ENCODE data around the gene GUCY1A2. TPM values are rescaled to one million over a fixed set of nuclear protein-coding genes. Genes with fewer than 3 reads are reported as not detected.

Gene GUCY1A2
- total RNA-seq, 2 donors from 2014 or later = 3.7 to 5.3 TPM

GRCh38 chr11:106683435-106683834, 334.8 kb downstream of the GUCY1A2 start:
- no peak overlapping the region for H3K27ac ChIP-seq (ENCODE audit: low read depth, low read length)
- no peaks in the 10 kb centered on the region for H3K9me3 Mint-ChIP-seq
- H3K9ac ChIP-seq (ENCODE audit: extremely low read depth, low read length, poor library complexity, severe bottlenecking) = no peak overlapping the region
- no peaks in the 10 kb centered on the region for H3K36me3 Mint-ChIP-seq (ENCODE audit: low read depth)
- H3K4me3 Mint-ChIP-seq = no peak overlapping the region
- H3K4me1 ChIP-seq (ENCODE audit: control insufficient read depth, insufficient read depth, low read length) = no peaks in the 10 kb centered on the region
- no peaks in the 10 kb centered on the region for H3K27me3 ChIP-seq (ENCODE audit: control insufficient read depth, insufficient read depth, low read length, poor library complexity, severe bottlenecking)
- WGBS, 2 experiments (ENCODE audit: insufficient coverage in 1 of 2, insufficient read length in 1 of 2) = 80 to 84% methylated on average over 1 to 3 of the region's 3 CpGs
- no peaks in the 10 kb centered on the region for H3K9me3 ChIP-seq (ENCODE audit: control insufficient read depth, low read length)
- H3K4me3 ChIP-seq (ENCODE audit: low read length) = no peak overlapping the region
- no peaks in the 10 kb centered on the region for H3K27me3 Mint-ChIP-seq (ENCODE audit: insufficient read depth)
- H3K4me1 Mint-ChIP-seq = no peaks in the 10 kb centered on the region
- H3K36me3 ChIP-seq (ENCODE audit: control insufficient read depth, insufficient read depth, low read length) = no peaks in the 10 kb centered on the region
- no peak for TF ChIP-seq CTCF (conservative IDR thresholded peaks at IDR 0.05)
- no peak for DNase-seq
- H3K27ac Mint-ChIP-seq = no peak overlapping the region

GRCh38 chr11:106681435-106681834, 336.8 kb downstream of the GUCY1A2 start:
- Mint-ChIP-seq H3K4me1 (no peaks in the 10 kb centered on the region), H3K36me3 (ENCODE audit: low read depth) (no peaks in the 10 kb centered on the region), H3K27ac (no peak overlapping the region), H3K9me3 (no peaks in the 10 kb centered on the region), H3K27me3 (ENCODE audit: insufficient read depth) (no peaks in the 10 kb centered on the region), H3K4me3 (no peak overlapping the region)
- Histone ChIP-seq H3K27ac (ENCODE audit: low read depth, low read length) (no peak overlapping the region), H3K27me3 (ENCODE audit: control insufficient read depth, insufficient read depth, low read length, poor library complexity, severe bottlenecking) (no peaks in the 10 kb centered on the region), H3K4me1 (ENCODE audit: control insufficient read depth, insufficient read depth, low read length) (no peaks in the 10 kb centered on the region), H3K4me3 (ENCODE audit: low read length) (no peak overlapping the region), H3K36me3 (ENCODE audit: control insufficient read depth, insufficient read depth, low read length) (no peaks in the 10 kb centered on the region), H3K9ac (ENCODE audit: extremely low read depth, low read length, poor library complexity, severe bottlenecking) (no peak overlapping the region), H3K9me3 (ENCODE audit: control insufficient read depth, low read length) (no peaks in the 10 kb centered on the region)
- WGBS, 2 experiments (ENCODE audit: insufficient coverage in 1 of 2, insufficient read length in 1 of 2) = 89% methylated on average over 2 of the region's 2 CpGs; no CpG with 5 or more reads in 1 of the 2 experiments
- TF ChIP-seq CTCF (conservative IDR thresholded peaks at IDR 0.05) = no peak
- DNase-seq = no peak

- TF ChIP-seq CTCF (conservative IDR thresholded peaks at IDR 0.05) = no peak
- H3K4me1 Mint-ChIP-seq = no peaks in the 10 kb centered on the region
- no peak overlapping the region for H3K4me3 Mint-ChIP-seq
These were observed 338.7 kb downstream of the GUCY1A2 start for GRCh38 chr11:106679581-106679980.

More at GRCh38 chr11:106679581-106679980, 338.7 kb downstream of the GUCY1A2 start:
- Histone ChIP-seq H3K36me3 (ENCODE audit: control insufficient read depth, insufficient read depth, low read length) (no peaks in the 10 kb centered on the region), H3K27me3 (ENCODE audit: control insufficient read depth, insufficient read depth, low read length, poor library complexity, severe bottlenecking) (no peaks in the 10 kb centered on the region), H3K27ac (ENCODE audit: low read depth, low read length) (no peak overlapping the region), H3K4me1 (ENCODE audit: control insufficient read depth, insufficient read depth, low read length) (no peaks in the 10 kb centered on the region), H3K9me3 (ENCODE audit: control insufficient read depth, low read length) (no peaks in the 10 kb centered on the region), H3K4me3 (ENCODE audit: low read length) (no peak overlapping the region), H3K9ac (ENCODE audit: extremely low read depth, low read length, poor library complexity, severe bottlenecking) (no peak overlapping the region)
- Mint-ChIP-seq H3K9me3 (no peaks in the 10 kb centered on the region), H3K27me3 (ENCODE audit: insufficient read depth) (no peaks in the 10 kb centered on the region), H3K27ac (no peak overlapping the region), H3K36me3 (ENCODE audit: low read depth) (no peaks in the 10 kb centered on the region)
- 86% methylated on average over 1 of the region's 1 CpG; no CpG with 5 or more reads in 1 of the 2 experiments for WGBS, 2 experiments (ENCODE audit: insufficient coverage in 1 of 2, insufficient read length in 1 of 2)
- DNase-seq = no peak

All from endodermal cell (in vitro differentiated cells).